GF-D8 (cell line): ENCODE data around the gene PTPRN2.

Source experiments
- DNase-seq: peaks from one replicate; lab custom pipeline; 2025; lab: John Stamatoyannopoulos, UW

The PTPRN2 gene

GRCh38 chr7:157682064-157682945 lies 905.3 kb downstream of the PTPRN2 start:
- DNase-seq = no peak

GRCh38 chr7:157679607-157680006 lies 908.0 kb downstream of the PTPRN2 start:
- DNase-seq = no peak

GRCh38 chr7:157678501-157678900 lies 909.1 kb downstream of the PTPRN2 start:
- peak; percentile 16 for DNase-seq

GRCh38 chr7:157676456-157677255 lies 911.0 kb downstream of the PTPRN2 start:
- DNase-seq = no peak

GRCh38 chr7:157676001-157676400 lies 911.6 kb downstream of the PTPRN2 start:
- no peak for DNase-seq

- DNase-seq = no peak
These were observed 912.1 kb downstream of the PTPRN2 start for GRCh38 chr7:157675427-157675927.

GRCh38 chr7:157674715-157675426 lies 912.8 kb downstream of the PTPRN2 start:
- DNase-seq = no peak

GRCh38 chr7:157674027-157674714 lies 913.5 kb downstream of the PTPRN2 start:
- no peak for DNase-seq

GRCh38 chr7:157673573-157673972 lies 914.0 kb downstream of the PTPRN2 start:
- DNase-seq = no peak

GRCh38 chr7:157671358-157672255 lies 916.0 kb downstream of the PTPRN2 start:
- DNase-seq = no peak

GRCh38 chr7:157670490-157671357 lies 916.9 kb downstream of the PTPRN2 start:
- DNase-seq = no peak

- no peak for DNase-seq
These were observed 917.8 kb downstream of the PTPRN2 start for GRCh38 chr7:157669768-157670351.

GRCh38 chr7:157668884-157669767 lies 918.5 kb downstream of the PTPRN2 start:
- DNase-seq = no peak

GRCh38 chr7:157668221-157668883 lies 919.3 kb downstream of the PTPRN2 start:
- DNase-seq = peak; percentile 95

- no peak for DNase-seq
These were observed 919.9 kb downstream of the PTPRN2 start for GRCh38 chr7:157667731-157668130.

- DNase-seq = no peak
These were observed 920.4 kb downstream of the PTPRN2 start for GRCh38 chr7:157667261-157667660.

- DNase-seq = no peak
These were observed 921.0 kb downstream of the PTPRN2 start for GRCh38 chr7:157666530-157667040.
